H1 (cell line): ENCODE results near the gene CENPA. TPM values are rescaled to one million over a fixed set of nuclear protein-coding genes. Genes with fewer than 3 reads are reported as not detected.

Experiments used
- CTCF ChIA-PET: fragments of 300-600 bp; sonication (Branson Sonifier 250); formaldehyde crosslinking; loops from one replicate; lab custom pipeline; 2021; ENCODE audit not compliant: partially characterized antibody; lab: Charles Lee
- POLR2A ChIA-PET: fragments of 300-600 bp; sonication (Branson Sonifier 250); formaldehyde crosslinking; loops from one replicate; lab custom pipeline; 2021; ENCODE audit warnings: inconsistent platforms; ENCODE audit not compliant: partially characterized antibody; lab: Charles Lee
- DNase-seq, 2 experiments: peaks; one replicate each; pipeline versions ENCODE4 v3.0.0 to v3.0.0-alpha.2; 2010 to 2022; ENCODE audit warnings: low spot score in 2 of 2, low read depth in 1 of 2, mixed read lengths in 1 of 2
- FAIRE-seq: peaks from 2 replicates; lab custom pipeline; 2011; peaks lifted over from hg19 to GRCh38; lab: Jason Lieb, UNC
- H2AFZ ChIP-seq: 2 replicates; pipeline ENCODE4 v1.8.1; 2012; ENCODE audit warnings: low read length, inconsistent platforms
- H2AK5ac ChIP-seq: 2 replicates; pipeline ENCODE4 v1.6.1; 2013; ENCODE audit warnings: low read depth, low read length
- H2BK120ac ChIP-seq: replicated peaks from 2 replicates; pipeline ENCODE3; 2013; ENCODE audit warnings: low read depth, low read length, inconsistent platforms
- H2BK12ac ChIP-seq: 2 replicates; pipeline ENCODE4 v1.6.1; 2013; ENCODE audit warnings: low read depth, low read length
- H2BK15ac ChIP-seq: 2 replicates; pipeline ENCODE4 v1.6.1; 2013; ENCODE audit warnings: low read length
- H2BK20ac ChIP-seq: 2 replicates; pipeline ENCODE4 v1.6.1; 2013; ENCODE audit warnings: low read length
- H2BK5ac ChIP-seq: 2 replicates; pipeline ENCODE4 v1.6.1; 2013; ENCODE audit warnings: low read depth, low read length
- H3K14ac ChIP-seq: 2 replicates; pipeline ENCODE4 v1.6.1; 2013; ENCODE audit warnings: inconsistent platforms; ENCODE audit not compliant: insufficient read length
- H3K18ac ChIP-seq: 2 replicates; pipeline ENCODE4 v1.6.1; 2013; ENCODE audit warnings: low read length; ENCODE audit errors: extremely low read depth
- H3K23ac ChIP-seq: 2 replicates; pipeline ENCODE4 v1.6.1; 2013; ENCODE audit warnings: inconsistent platforms; ENCODE audit not compliant: insufficient read length
- H3K23me2 ChIP-seq: 2 replicates; pipeline ENCODE4 v1.6.1; 2013; ENCODE audit warnings: low read depth, low read length
- H3K27ac ChIP-seq: 2 replicates; pipeline ENCODE4 v1.6.1; 2011; ENCODE audit warnings: low read depth, low read length, inconsistent platforms
- H3K27me3 ChIP-seq, 4 experiments: replicated peaks in 1 of 4; 1 replicate in 1 of 4; 2 replicates in 3 of 4; pipeline versions ENCODE4 v1.6.1 to v1.8.1; 2011 to 2013; ENCODE audit warnings: low read length in 3 of 4, mild to moderate bottlenecking in 3 of 4, inconsistent platforms in 2 of 4, mixed read lengths in 2 of 4, moderate library complexity in 1 of 4; ENCODE audit not compliant: control insufficient read depth in 3 of 4, insufficient read depth in 3 of 4; ENCODE audit errors: extremely low read depth in 1 of 4
- H3K36me3 ChIP-seq, 4 experiments: 2 replicates each; pipeline versions ENCODE4 v1.6.1 to v1.8.1; 2011 to 2013; ENCODE audit warnings: mild to moderate bottlenecking in 4 of 4, low read length in 3 of 4, moderate library complexity in 2 of 4, control low read depth in 1 of 4, inconsistent platforms in 1 of 4; ENCODE audit not compliant: insufficient read depth in 4 of 4, control insufficient read depth in 2 of 4
- H3K4ac ChIP-seq: replicated peaks from 2 replicates; pipeline ENCODE3; 2013; ENCODE audit warnings: low read length, low read depth, mixed read lengths, inconsistent platforms; ENCODE audit not compliant: insufficient read length
- H3K4me1 ChIP-seq, 4 experiments: replicated peaks in 1 of 4; 1 replicate in 1 of 4; 2 replicates in 3 of 4; pipeline versions ENCODE4 v1.6.1 to v1.8.1; 2011 to 2013; ENCODE audit warnings: low read length in 3 of 4, inconsistent platforms in 2 of 4, mixed read lengths in 1 of 4; ENCODE audit not compliant: insufficient read depth in 4 of 4, control insufficient read depth in 3 of 4
- H3K4me2 ChIP-seq, 2 experiments: 2 replicates each; pipeline versions ENCODE4 v1.6.1 to v1.8.1; 2011 to 2013; ENCODE audit warnings: low read depth in 2 of 2, low read length in 2 of 2, control low read depth in 1 of 2, inconsistent platforms in 1 of 2, mild to moderate bottlenecking in 1 of 2; ENCODE audit not compliant: insufficient read depth in 1 of 2
- H3K4me3 ChIP-seq, 4 experiments: fragments of 200-600, 300-600 bp in 1 of 4; sonication (generic), shearing (Covaris generic), sonication (Bioruptor Twin) in 1 of 4; 2 replicates each; pipeline versions ENCODE4 v1.5.1 to v1.8.1; 2011 to 2016; ENCODE audit warnings: low read length in 4 of 4, low read depth in 3 of 4, control low read depth in 2 of 4, inconsistent platforms in 2 of 4, mild to moderate bottlenecking in 2 of 4, mixed read lengths in 1 of 4, moderate library complexity in 1 of 4; ENCODE audit not compliant: insufficient read depth in 2 of 4; ENCODE audit errors: extremely low read depth in 1 of 4
- H3K56ac ChIP-seq: replicated peaks from 2 replicates; pipeline ENCODE3; 2013; ENCODE audit warnings: low read depth, mild to moderate bottlenecking, mixed read lengths, low read length, inconsistent platforms; ENCODE audit not compliant: insufficient read length
- H3K79me1 ChIP-seq: 2 replicates; pipeline ENCODE4 v1.6.1; 2013; ENCODE audit warnings: low read depth, low read length, control low read depth
- H3K79me2 ChIP-seq, 2 experiments: 2 replicates each; pipeline versions ENCODE4 v1.6.1 to v1.8.1; 2012 to 2013; ENCODE audit warnings: low read length in 2 of 2, mild to moderate bottlenecking in 2 of 2, inconsistent platforms in 1 of 2; ENCODE audit not compliant: insufficient read depth in 2 of 2, control insufficient read depth in 1 of 2
- H3K9ac ChIP-seq, 4 experiments: replicated peaks in 1 of 4; 1 replicate in 1 of 4; 2 replicates in 3 of 4; pipeline versions ENCODE4 v1.6.1 to v1.8.1; 2011 to 2013; ENCODE audit warnings: low read depth in 3 of 4, low read length in 3 of 4, control low read depth in 2 of 4, mild to moderate bottlenecking in 2 of 4, moderate library complexity in 2 of 4, inconsistent platforms in 1 of 4; ENCODE audit errors: extremely low read depth in 1 of 4
- H3K9me3 ChIP-seq, 2 experiments: 2 replicates each; pipeline versions ENCODE4 v1.6.1 to v1.8.1; 2012 to 2013; ENCODE audit warnings: mild to moderate bottlenecking in 2 of 2, moderate library complexity in 2 of 2, control low read depth in 1 of 2, inconsistent platforms in 1 of 2, low read depth in 1 of 2, low read length in 1 of 2, mixed read lengths in 1 of 2; ENCODE audit not compliant: insufficient read depth in 2 of 2
- H4K20me1 ChIP-seq, 2 experiments: replicated peaks in 1 of 2; 2 replicates each; pipeline versions ENCODE3 to v1.8.1; 2011 to 2013; ENCODE audit warnings: inconsistent platforms in 2 of 2, low read length in 2 of 2, mild to moderate bottlenecking in 1 of 2; ENCODE audit not compliant: insufficient read depth in 2 of 2, control insufficient read depth in 1 of 2
- H4K5ac ChIP-seq: 2 replicates; pipeline ENCODE4 v1.6.1; 2013; ENCODE audit warnings: low read length, low read depth, mixed read lengths, inconsistent platforms; ENCODE audit not compliant: insufficient read length
- H4K8ac ChIP-seq: 2 replicates; pipeline ENCODE4 v1.8.0; 2013; ENCODE audit warnings: mild to moderate bottlenecking, moderate library complexity, low read length, inconsistent platforms; ENCODE audit not compliant: insufficient read depth; ENCODE audit errors: extremely low read depth
- H4K91ac ChIP-seq: replicated peaks from 2 replicates; pipeline ENCODE3; 2013; ENCODE audit warnings: low read length, mixed read lengths, inconsistent platforms; ENCODE audit not compliant: insufficient read length
- JUN ChIP-seq: IDR thresholded peaks from 2 replicates; pipeline ENCODE4 v1.6.1; 2011; ENCODE audit warnings: low read depth, mild to moderate bottlenecking, improper control_type of control experiment, low read length
- SIN3A ChIP-seq, 2 experiments: IDR thresholded peaks in 1 of 2; conservative IDR thresholded peaks in 1 of 2; 2 replicates each; pipeline ENCODE4 v1.6.1; 2011 to 2012; ENCODE audit warnings: low read length in 2 of 2, improper control_type of control experiment in 1 of 2, low read depth in 1 of 2, mild to moderate bottlenecking in 1 of 2
- WGBS, 2 experiments: shearing (Covaris generic) in 1 of 2; methylation state at CpG; one replicate each; pipeline versions ENCODE4 v1.1.6 to v1.1.7; 2013 to 2015; ENCODE audit warnings: low lambda C conversion rate in 2 of 2, mixed read lengths in 2 of 2, inconsistent platforms in 1 of 2, low coverage in 1 of 2, missing lambda C conversion rate in 1 of 2; ENCODE audit not compliant: insufficient replicate concordance in 2 of 2, insufficient coverage in 1 of 2, insufficient read length in 1 of 2; ENCODE audit errors: extremely low coverage in 1 of 2, missing lambda C conversion rate in 1 of 2; 5-methylcytosine and 5-hydroxymethylcytosine counted together
- polyA plus RNA-seq, 7 experiments: library from polyadenylated mRNA; depleted of rRNA in 3 of 7; stranded (reverse) in 5 of 7; unstranded in 2 of 7; fragments of >200 nt in 5 of 7; fragments of 200-250 nt in 2 of 7; gene quantifications; 1 replicate in 5 of 7; 2 replicates in 1 of 7; 4 replicates in 1 of 7; pipeline versions ENCODE4 v1.2.1 to v1.2.3, GENCODE V29; 2011 to 2013; ENCODE audit warnings: missing spikeins in 2 of 7, mixed read lengths in 2 of 7
- total RNA-seq: library from RNA; stranded (reverse); fragmentation: NEBNext Ultra II Directional; extraction: Animal tissue kit (Norgen Biotek cat#: 25700); gene quantifications from 2 replicates; pipeline ENCODE4 v1.2.1, GENCODE V29; 2021

Gene CENPA
- total and polyA plus RNA-seq, 2 of the 8 experiments (the other 6 are each of a cell fraction or from before 2014, with no cell fraction given) = 19.4 to 30.9 TPM

GRCh38 chr2:26746934-26747333, 38.9 kb upstream of the CENPA start:
- ChIA-PET POLR2A (interaction anchor here (0.7 to 0.9 kb wide), 2 partner anchors 22 to 40 kb away, joined by 3 read pairs; no protein-coding TSS in a partner anchor), CTCF (interaction anchor here (0.7 to 14.9 kb wide), 13 partner anchors 9 to 226 kb away, joined by 3 to 367 read pairs (median 9); no protein-coding TSS in a partner anchor)
- DNase-seq = no peak
- WGBS, 2 experiments = 84% methylated on average over 3 of the region's 3 CpGs; no CpG with 5 or more reads in 1 of the 2 experiments
- Histone ChIP-seq H2AK5ac (no peak overlapping the region), H2BK120ac (no peak overlapping the region), H2BK12ac (no peak overlapping the region), H3K27ac (no peak overlapping the region), H4K5ac (no peak overlapping the region), H3K4me3 (no peak overlapping the region), H4K91ac (no peak overlapping the region), H2BK20ac (no peak overlapping the region), H3K18ac (no peak overlapping the region), H3K4me1 (peaks cover 3% of the 10 kb centered on the region in 4 experiments; a peak in 5 of 7 replicates), H3K9ac (no peak overlapping the region), H3K36me3 (no peaks in the 10 kb centered on the region), H3K79me2 (no peaks in the 10 kb centered on the region), H3K4me2 (no peak overlapping the region), H3K14ac (no peak overlapping the region), H3K23ac (no peak overlapping the region), H3K27me3 (peaks cover 0 to 15% (median 10%) of the 10 kb centered on the region in 4 experiments; a peak in 6 of 7 replicates), H3K79me1 (no peaks in the 10 kb centered on the region), H3K56ac (no peak overlapping the region), H2BK15ac (no peak overlapping the region), H3K9me3 (peaks cover 3% of the 10 kb centered on the region in 2 experiments; a peak in 2 of 4 replicates), H4K20me1 (no peaks in the 10 kb centered on the region), H4K8ac (no peak overlapping the region), H2BK5ac (no peak overlapping the region), H2AFZ (no peak overlapping the region), H3K4ac (no peak overlapping the region), H3K23me2 (no peaks in the 10 kb centered on the region)
- no peak for FAIRE-seq
- TF ChIP-seq SIN3A (conservative IDR thresholded peaks at IDR 0.05 in 1 of 2, IDR thresholded peaks at IDR 0.05 in 1 of 2; ENCODE audit: low read depth in 1 of 2, low read length in 2 of 2) (no peak), JUN (no peak)
